GM12878 (cell line): Measurements from ENCODE around the gene CDC14A. TPM values are rescaled to one million over a fixed set of nuclear protein-coding genes. Genes with fewer than 3 reads are reported as not detected.
A peak's percentile ranks its signal among the peaks of the same experiment; 100 is the strongest.

Experiments
- ATF7 ChIP-seq: fragments of 450-650 bp; IDR thresholded peaks from 2 replicates; pipeline ENCODE4 v1.6.1; 2016; ENCODE audit warnings: low read depth, mild to moderate bottlenecking
- BHLHE40 ChIP-seq, 2 experiments: fragments of 450-650 bp in 1 of 2; IDR thresholded peaks; 2 replicates each; pipeline ENCODE4 v1.6.1; 2011 to 2017; ENCODE audit warnings: low read depth in 2 of 2, borderline replicate concordance in 1 of 2, improper control_type of control experiment in 1 of 2, low read length in 1 of 2, mild to moderate bottlenecking in 1 of 2
- CBX3 ChIP-seq: fragments of 200-600 bp; sonication (generic); IDR thresholded peaks from 2 replicates; pipeline ENCODE4 v1.6.1; 2016; ENCODE audit warnings: low read depth, borderline replicate concordance
- CHD2 ChIP-seq: IDR thresholded peaks from 2 replicates; pipeline ENCODE4 v1.6.1; 2011; ENCODE audit warnings: low read depth, low read length, improper control_type of control experiment, borderline replicate concordance
- CREB1 ChIP-seq: IDR thresholded peaks from 2 replicates; pipeline ENCODE4 v1.6.1; 2012; ENCODE audit warnings: low read depth, mild to moderate bottlenecking, inconsistent platforms
- EGR1 ChIP-seq, 2 experiments: IDR thresholded peaks; 1 replicate in 1 of 2; 2 replicates in 1 of 2; pipeline ENCODE4 v1.6.1; 2011 to 2012; ENCODE audit warnings: low read depth in 2 of 2, low read length in 2 of 2, borderline replicate concordance in 1 of 2, mild to moderate bottlenecking in 1 of 2, moderate library complexity in 1 of 2
- EZH2 ChIP-seq: IDR thresholded peaks from 2 replicates; pipeline ENCODE4 v1.6.1; 2012; ENCODE audit warnings: low read depth, mild to moderate bottlenecking, control low read depth, inconsistent platforms, low read length, borderline replicate concordance; ENCODE audit not compliant: control insufficient read depth
- GABPA ChIP-seq: IDR thresholded peaks from 2 replicates; pipeline ENCODE4 v1.6.1; 2014; ENCODE audit warnings: antibody characterized with exemption, low read depth, mild to moderate bottlenecking, inconsistent platforms
- HDAC2 ChIP-seq: fragments of 200-600 bp; sonication (generic); IDR thresholded peaks from 2 replicates; pipeline ENCODE4 v1.6.1; 2017
- HDAC6 ChIP-seq: fragments of 200-600 bp; sonication (generic); IDR thresholded peaks from one replicate; pipeline ENCODE4 v1.8.0; 2017; ENCODE audit warnings: antibody characterized with exemption; ENCODE audit not compliant: unreplicated experiment
- IKZF1 ChIP-seq: fragments of 450-650 bp; conservative IDR thresholded peaks from 2 replicates; pipeline ENCODE4 v1.6.1; 2017; ENCODE audit warnings: antibody characterized with exemption, mild to moderate bottlenecking
- IRF4 ChIP-seq: IDR thresholded peaks from 2 replicates; pipeline ENCODE4 v1.6.1; 2011; ENCODE audit warnings: low read depth, low read length
- KLF5 ChIP-seq: fragments of 450-650 bp; IDR thresholded peaks from 2 replicates; pipeline ENCODE4 v1.6.1; 2014; ENCODE audit warnings: mild to moderate bottlenecking; ENCODE audit not compliant: partially characterized antibody
- MEF2A ChIP-seq: IDR thresholded peaks from 2 replicates; pipeline ENCODE4 v1.6.1; 2011; ENCODE audit warnings: low read depth, mild to moderate bottlenecking, low read length, moderate library complexity; ENCODE audit not compliant: insufficient read depth
- MTA2 ChIP-seq: fragments of 450-650 bp; IDR thresholded peaks from 2 replicates; pipeline ENCODE4 v1.6.1; 2016; ENCODE audit warnings: low read depth, mild to moderate bottlenecking, moderate library complexity
- NFIC ChIP-seq: IDR thresholded peaks from 2 replicates; pipeline ENCODE4 v1.6.1; 2012; ENCODE audit warnings: low read depth, mild to moderate bottlenecking, inconsistent platforms, low read length, moderate library complexity
- NFYB ChIP-seq: IDR thresholded peaks from 2 replicates; pipeline ENCODE4 v1.6.1; 2011; ENCODE audit warnings: low read depth, mild to moderate bottlenecking, low read length, improper control_type of control experiment, moderate library complexity; ENCODE audit not compliant: insufficient read depth
- NR2F1 ChIP-seq: fragments of 450-650 bp; conservative IDR thresholded peaks from 2 replicates; pipeline ENCODE4 v1.6.1; 2017; ENCODE audit warnings: mild to moderate bottlenecking
- NRF1 ChIP-seq: conservative IDR thresholded peaks from 2 replicates; pipeline ENCODE4 v1.6.1; 2011; ENCODE audit warnings: mild to moderate bottlenecking, low read depth, low read length, improper control_type of control experiment
- PML ChIP-seq: IDR thresholded peaks from 2 replicates; pipeline ENCODE4 v1.6.1; 2012; ENCODE audit warnings: low read length, inconsistent platforms
- RELA ChIP-seq: fragments of 450-650 bp; IDR thresholded peaks from 2 replicates; pipeline ENCODE4 v1.8.0; 2014; ENCODE audit warnings: borderline replicate concordance; ENCODE audit not compliant: partially characterized antibody
- RELB ChIP-seq: fragments of 450-650 bp; IDR thresholded peaks from 2 replicates; pipeline ENCODE4 v1.6.1; 2017; ENCODE audit warnings: low read depth, mild to moderate bottlenecking, moderate library complexity
- RUNX3 ChIP-seq: IDR thresholded peaks from 2 replicates; pipeline ENCODE4 v1.6.1; 2012; ENCODE audit warnings: low read length, inconsistent platforms
- SMAD1 ChIP-seq: fragments of 450-650 bp; IDR thresholded peaks from 2 replicates; pipeline ENCODE4 v1.6.1; 2018; ENCODE audit warnings: mild to moderate bottlenecking, low read depth; ENCODE audit not compliant: partially characterized antibody
- SREBF1 ChIP-seq: IDR thresholded peaks from 2 replicates; pipeline ENCODE4 v1.6.1; 2012; ENCODE audit warnings: mild to moderate bottlenecking, low read length
- SREBF2 ChIP-seq: IDR thresholded peaks from 2 replicates; pipeline ENCODE4 v1.6.1; 2012; ENCODE audit warnings: mild to moderate bottlenecking, low read length
- STAT3 ChIP-seq: IDR thresholded peaks from 2 replicates; pipeline ENCODE4 v1.6.1; 2011; ENCODE audit warnings: low read depth, low read length, improper control_type of control experiment
- TARDBP ChIP-seq: IDR thresholded peaks from 2 replicates; pipeline ENCODE4 v1.6.1; 2016; ENCODE audit warnings: borderline replicate concordance
- TCF12 ChIP-seq: IDR thresholded peaks from 2 replicates; pipeline ENCODE4 v1.6.1; 2011; ENCODE audit warnings: low read depth, mild to moderate bottlenecking, low read length
- YBX1 ChIP-seq: fragments of 450-650 bp; IDR thresholded peaks from 2 replicates; pipeline ENCODE4 v1.6.1; 2016; ENCODE audit warnings: antibody characterized with exemption
- ZNF217 ChIP-seq: fragments of 450-650 bp; IDR thresholded peaks from 2 replicates; pipeline ENCODE4 v1.6.1; 2017; ENCODE audit warnings: antibody characterized with exemption, mild to moderate bottlenecking
- ZNF274 ChIP-seq: IDR thresholded peaks from one replicate; pipeline ENCODE4 v1.8.0; 2011; ENCODE audit not compliant: insufficient read length, insufficient read depth
- ZSCAN29 ChIP-seq: fragments of 450-650 bp; IDR thresholded peaks from 2 replicates; pipeline ENCODE4 v1.6.1; 2017; ENCODE audit warnings: mild to moderate bottlenecking, moderate library complexity
- polyA plus RNA-seq, 11 experiments: library from polyadenylated mRNA; depleted of rRNA in 4 of 11; unstranded in 6 of 11; stranded (reverse) in 5 of 11; fragments of >200 nt; fragmentation: Nextera tagmentation in 4 of 11; fragmentation: Illumina TruSeq in 1 of 11; extraction: Ambion mirVana in 4 of 11; extraction: Trizol in 1 of 11; gene quantifications; 1 replicate in 1 of 11; 2 replicates in 10 of 11; pipeline versions ENCODE4 v1.2.1 to v1.2.3, GENCODE V29; 2011 to 2016; ENCODE audit warnings: inconsistent platforms in 2 of 11, missing spikeins in 2 of 11, low read depth in 1 of 11
- total RNA-seq, 4 experiments: library from RNA; depleted of rRNA in 3 of 4; stranded (reverse); fragments of >200 nt in 3 of 4; fragmentation: Illumina TruSeq in 1 of 4; extraction: Trizol in 1 of 4; gene quantifications; 2 replicates each; pipeline versions ENCODE4 v1.2.1 to v1.2.3, GENCODE V29; 2013 to 2021
- TF ChIP-seq, protein P1 (sequence below): IDR thresholded peaks from 2 replicates; pipeline ENCODE4 v1.6.1; 2011; ENCODE audit warnings: borderline replicate concordance, low read depth, mild to moderate bottlenecking, moderate library complexity, mixed read lengths, low read length; ENCODE audit not compliant: insufficient read depth; ENCODE audit errors: extremely low read length

The CDC14A gene
- total and polyA plus RNA-seq, 10 of the 15 experiments (the other 5 are each of a cell fraction or from before 2014, with no cell fraction given) = 1.5 to 7.1 (median 5.5) TPM

- TF ChIP-seq KLF5 (no peak), CHD2 (no peak), RELB (peak; percentile 47; the same call in 1 of the 2 replicates), RELA (no peak), EZH2 (no peak), PML (no peak), SREBF1 (peak; percentile 80), IRF4 (peak; percentile 95), RUNX3 (peak; percentile 90), NFIC (peak; percentile 78), TARDBP (no peak), CREB1 (peak; percentile 34; the same call in 1 of the 2 replicates), SMAD1 (no peak), STAT3 (0 out of 2 replicates have a peak, but pooled peaks have one; percentile 12), HDAC2 (no peak), NRF1 (no peak), TCF12 (no peak), NR2F1 (peak; percentile 56; the same call in 1 of the 2 replicates), EGR1 (IDR thresholded peaks at IDR 0.05; ENCODE audit: borderline replicate concordance in 1 of 2, low read depth in 2 of 2, low read length in 2 of 2) (no peak), NFYB (no peak), ZSCAN29 (no peak), ZNF274 (no peak), ZNF217 (peak; percentile 65; the same call in 1 of the 2 replicates), IKZF1 (no peak), BHLHE40 (IDR thresholded peaks at IDR 0.05; ENCODE audit: borderline replicate concordance in 1 of 2, low read depth in 2 of 2, low read length in 1 of 2) (peak in 1 of 2 experiments; percentile 50; a peak in 1 of 4 replicates), YBX1 (no peak), ATF7 (peak; percentile 71), MEF2A (no peak), SREBF2 (no peak), HDAC6 (no peak), CBX3 (no peak), MTA2 (peak; percentile 43; the same call in 1 of the 2 replicates), GABPA (0 out of 2 replicates have a peak, but pooled peaks have one; percentile 24)
- TF ChIP-seq, protein P1, sequence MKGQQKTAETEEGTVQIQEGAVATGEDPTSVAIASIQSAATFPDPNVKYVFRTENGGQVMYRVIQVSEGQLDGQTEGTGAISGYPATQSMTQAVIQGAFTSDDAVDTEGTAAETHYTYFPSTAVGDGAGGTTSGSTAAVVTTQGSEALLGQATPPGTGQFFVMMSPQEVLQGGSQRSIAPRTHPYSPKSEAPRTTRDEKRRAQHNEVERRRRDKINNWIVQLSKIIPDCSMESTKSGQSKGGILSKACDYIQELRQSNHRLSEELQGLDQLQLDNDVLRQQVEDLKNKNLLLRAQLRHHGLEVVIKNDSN = no peak
These were observed 183.7 kb downstream of the CDC14A start (continued) for GRCh38 chr1:100536031-100536430.
